ENCODE measurements around the gene WDR19. TPM values are rescaled to one million over a fixed set of nuclear protein-coding genes. Genes with fewer than 3 reads are reported as not detected.

WDR19 gene
- total RNA-seq, 1 experiment from 2014 or later, result 11.9 TPM

- H3K36me3 ChIP-seq (ENCODE audit: control insufficient read depth, insufficient read depth, low read length), result no peaks in the 10 kb centered on the region
- no peaks in the 10 kb centered on the region for H3K4me1 ChIP-seq
- H3K4me3 ChIP-seq (ENCODE audit: low read depth, low read length), result no peak overlapping the region
- ChIA-PET CTCF (no interaction called here), POLR2A (no interaction called here)
- Mint-ChIP-seq H3K36me3 (ENCODE audit: insufficient read depth, unreplicated experiment) (no peaks in the 10 kb centered on the region), H3K9me3 (ENCODE audit: unreplicated experiment) (no peaks in the 10 kb centered on the region), H3K4me3 (ENCODE audit: unreplicated experiment) (no peak overlapping the region), H3K27ac (ENCODE audit: unreplicated experiment) (no peak overlapping the region), H3K4me1 (ENCODE audit: low read depth, unreplicated experiment) (no peaks in the 10 kb centered on the region), H3K27me3 (ENCODE audit: insufficient read depth, unreplicated experiment) (no peaks in the 10 kb centered on the region)
- no peak for DNase-seq
- BruUV-seq (replicated peaks), result no TSS peak
- H3K9me3 ChIP-seq, result no peaks in the 10 kb centered on the region
- H3K27me3 ChIP-seq (replicated peaks; ENCODE audit: control insufficient read depth, insufficient read depth, low read length), result no peaks in the 10 kb centered on the region
- TF ChIP-seq CTCF (IDR thresholded peaks at IDR 0.05; ENCODE audit: insufficient read depth in 1 of 2, low read depth in 1 of 2, low read length in 1 of 2, severe bottlenecking in 1 of 2, unreplicated experiment in 1 of 2), result no peak
- intact Hi-C loops (cut with micrococcal nuclease; ENCODE audit: unreplicated experiment), result no loop called here
These were observed 61.1 kb downstream of the WDR19 start for GRCh38 chr4:39243462-39243861.

DNA sequence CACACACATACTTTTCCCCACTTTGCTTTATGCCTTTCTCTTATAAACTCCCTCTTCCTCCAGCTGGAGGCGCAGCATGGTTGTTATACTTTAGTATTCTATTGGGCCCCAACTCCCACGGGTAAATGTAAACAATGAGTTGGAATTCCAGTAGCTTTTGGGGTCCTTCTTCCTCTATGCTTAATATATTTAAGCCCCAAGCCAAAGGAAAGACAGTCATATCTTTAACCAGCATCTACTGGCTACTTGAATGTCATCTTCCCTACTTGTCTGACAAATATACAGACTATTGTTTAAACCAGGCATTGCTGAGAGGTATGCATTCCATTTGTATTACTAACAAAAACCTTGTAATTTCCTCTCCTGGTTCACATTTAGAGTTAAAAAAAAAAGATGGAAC lies 72.9 kb downstream of the WDR19 start:
- Histone ChIP-seq H3K9me3 (no peaks in the 10 kb centered on the region), H3K36me3 (ENCODE audit: control insufficient read depth, insufficient read depth, low read length) (no peaks in the 10 kb centered on the region), H3K4me3 (ENCODE audit: low read depth, low read length) (no peak overlapping the region), H3K4me1 (no peaks in the 10 kb centered on the region; the same call in 1 of the 2 replicates), H3K27me3 (replicated peaks; ENCODE audit: control insufficient read depth, insufficient read depth, low read length) (no peaks in the 10 kb centered on the region)
- H3K4me1 Mint-ChIP-seq (ENCODE audit: low read depth, unreplicated experiment), result no peaks in the 10 kb centered on the region
- no peaks in the 10 kb centered on the region for H3K36me3 Mint-ChIP-seq (ENCODE audit: insufficient read depth, unreplicated experiment)
- no peak for DNase-seq
- no peak overlapping the region for H3K4me3 Mint-ChIP-seq (ENCODE audit: unreplicated experiment)
- no peak overlapping the region for H3K27ac Mint-ChIP-seq (ENCODE audit: unreplicated experiment)
- no peaks in the 10 kb centered on the region for H3K9me3 Mint-ChIP-seq (ENCODE audit: unreplicated experiment)
- CTCF ChIA-PET, result interaction anchor here (0.6 kb wide), 1 partner anchor 564 kb away, joined by 3 read pairs; no protein-coding TSS in a partner anchor
- POLR2A ChIA-PET, result no interaction called here
- H3K27me3 Mint-ChIP-seq (ENCODE audit: insufficient read depth, unreplicated experiment), result no peaks in the 10 kb centered on the region
- no peak for TF ChIP-seq CTCF (IDR thresholded peaks at IDR 0.05; ENCODE audit: insufficient read depth in 1 of 2, low read depth in 1 of 2, low read length in 1 of 2, severe bottlenecking in 1 of 2, unreplicated experiment in 1 of 2)
- intact Hi-C loops (cut with micrococcal nuclease; ENCODE audit: unreplicated experiment), result no loop called here
- no TSS peak for BruUV-seq (replicated peaks)

DNA sequence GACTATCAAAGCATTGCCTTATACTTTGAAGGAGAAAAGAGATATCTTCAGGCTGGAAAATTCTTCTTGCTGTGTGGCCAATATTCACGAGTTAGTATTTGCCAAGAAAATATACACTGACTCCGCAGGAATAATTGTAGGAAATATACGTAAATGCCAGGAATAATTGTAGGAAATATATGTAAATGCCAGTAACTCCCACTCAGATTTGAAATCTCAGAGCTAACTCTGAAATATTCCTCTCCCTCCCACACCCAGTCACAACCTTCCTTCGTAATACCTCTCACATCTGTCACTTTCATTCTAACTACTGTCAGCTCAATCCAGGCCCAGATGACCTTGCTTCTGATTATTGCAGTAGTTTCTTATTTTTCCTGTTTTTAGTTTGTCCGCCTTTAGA lies 73.5 kb downstream of the WDR19 start:
- ChIA-PET CTCF (no interaction called here), POLR2A (no interaction called here)
- no peak overlapping the region for H3K4me3 Mint-ChIP-seq (ENCODE audit: unreplicated experiment)
- DNase-seq, result no peak
- TF ChIP-seq CTCF (IDR thresholded peaks at IDR 0.05; ENCODE audit: insufficient read depth in 1 of 2, low read depth in 1 of 2, low read length in 1 of 2, severe bottlenecking in 1 of 2, unreplicated experiment in 1 of 2), result no peak
- Histone ChIP-seq H3K4me3 (ENCODE audit: low read depth, low read length) (no peak overlapping the region), H3K4me1 (no peaks in the 10 kb centered on the region; the same call in 1 of the 2 replicates), H3K36me3 (ENCODE audit: control insufficient read depth, insufficient read depth, low read length) (no peaks in the 10 kb centered on the region), H3K27me3 (replicated peaks; ENCODE audit: control insufficient read depth, insufficient read depth, low read length) (no peaks in the 10 kb centered on the region), H3K9me3 (no peaks in the 10 kb centered on the region)
- H3K36me3 Mint-ChIP-seq (ENCODE audit: insufficient read depth, unreplicated experiment), result no peaks in the 10 kb centered on the region
- no peak overlapping the region for H3K27ac Mint-ChIP-seq (ENCODE audit: unreplicated experiment)
- no peaks in the 10 kb centered on the region for H3K4me1 Mint-ChIP-seq (ENCODE audit: low read depth, unreplicated experiment)
- no peaks in the 10 kb centered on the region for H3K27me3 Mint-ChIP-seq (ENCODE audit: insufficient read depth, unreplicated experiment)
- no peaks in the 10 kb centered on the region for H3K9me3 Mint-ChIP-seq (ENCODE audit: unreplicated experiment)
- BruUV-seq (replicated peaks), result no TSS peak
- intact Hi-C loops (cut with micrococcal nuclease; ENCODE audit: unreplicated experiment), result no loop called here

All from Caco-2 (cell line).